ENCODE results near the gene FYTTD1. TPM values are rescaled to one million over a fixed set of nuclear protein-coding genes. Genes with fewer than 3 reads are reported as not detected.
A peak's percentile ranks its signal among the peaks of the same experiment; 100 is the strongest.

The FYTTD1 gene
- total RNA-seq, 2 experiments from 2014 or later: 47.6 to 57.8 TPM

DNA sequence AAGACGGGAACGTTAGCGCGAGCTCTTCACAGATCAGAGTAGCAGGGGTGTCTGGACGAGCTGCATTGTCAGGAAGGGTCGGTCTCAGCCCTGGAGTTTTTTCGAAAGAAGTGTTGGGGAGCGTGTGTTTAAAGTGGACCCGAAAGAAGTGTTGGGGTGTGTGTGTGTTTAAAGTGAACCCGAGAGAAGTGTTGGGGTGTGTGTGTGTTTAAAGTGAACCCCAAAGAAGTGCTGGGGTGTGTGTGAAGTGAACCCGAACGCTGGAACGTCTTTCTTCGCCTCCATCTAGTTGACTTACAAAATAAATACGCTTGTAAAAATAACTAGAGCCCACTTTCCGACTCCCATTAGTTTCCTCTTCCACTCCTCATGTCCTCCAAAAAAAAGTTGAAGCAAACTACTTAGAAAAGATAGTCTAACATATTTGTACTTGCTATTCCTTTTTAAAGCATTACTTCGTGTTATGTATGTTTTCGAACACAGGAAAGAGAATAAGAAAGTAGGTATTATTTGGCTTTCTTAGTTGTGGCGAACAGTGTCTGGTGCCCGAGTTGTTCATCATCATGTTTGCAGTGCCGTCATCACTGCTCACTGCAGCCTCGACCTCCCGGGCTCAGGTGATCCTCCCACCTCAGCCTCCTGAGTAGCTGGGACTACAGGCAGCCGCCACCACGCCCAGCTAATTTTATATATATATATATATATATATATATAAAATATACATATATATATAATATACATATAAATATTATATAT, 42.4 kb downstream of the FYTTD1 start:
- peak overlapping the region; percentile 84 for H3K4me3 ChIP-seq (ENCODE audit: low read depth, low read length, poor library complexity, severe bottlenecking)
- peak overlapping the region; percentile 95 for H3K4me2 ChIP-seq (ENCODE audit: low read length)
- H2AFZ ChIP-seq (ENCODE audit: low read length): peak overlapping the region; percentile 70
- POLR2A ChIA-PET: interaction anchor here (0.6 to 3.0 kb wide), 8 partner anchors 8 to 485 kb away, joined by 3 to 11 read pairs (median 4); no protein-coding TSS in a partner anchor
- peaks cover 36% of the 10 kb centered on the region for H3K4me1 ChIP-seq (ENCODE audit: insufficient read depth, low read length, poor library complexity, severe bottlenecking)
- peak overlapping the region; percentile 84 for H3K27ac ChIP-seq (ENCODE audit: low read depth, low read length, poor library complexity, severe bottlenecking)
- H3K9me2 ChIP-seq (ENCODE audit: insufficient read depth, low read length): no peaks in the 10 kb centered on the region
- peak; percentile 57 for DNase-seq (ENCODE audit: low spot score)
- CTCF ChIA-PET (ENCODE audit: unreplicated experiment): no interaction called here
- H3K9me3 ChIP-seq (ENCODE audit: low read length): no peaks in the 10 kb centered on the region
- H4K20me1 ChIP-seq (ENCODE audit: insufficient read depth, low read length): peaks cover 8% of the 10 kb centered on the region; the same call in 1 of the 2 replicates
- TSS peak; percentile 46 for BruUV-seq (replicated peaks)
- peaks cover 52% of the 10 kb centered on the region for H3K79me2 ChIP-seq (ENCODE audit: insufficient read depth, low read depth, low read length)
- no peaks in the 10 kb centered on the region for H3K36me3 ChIP-seq (ENCODE audit: insufficient read depth, low read length)
- TF ChIP-seq, protein P1, sequence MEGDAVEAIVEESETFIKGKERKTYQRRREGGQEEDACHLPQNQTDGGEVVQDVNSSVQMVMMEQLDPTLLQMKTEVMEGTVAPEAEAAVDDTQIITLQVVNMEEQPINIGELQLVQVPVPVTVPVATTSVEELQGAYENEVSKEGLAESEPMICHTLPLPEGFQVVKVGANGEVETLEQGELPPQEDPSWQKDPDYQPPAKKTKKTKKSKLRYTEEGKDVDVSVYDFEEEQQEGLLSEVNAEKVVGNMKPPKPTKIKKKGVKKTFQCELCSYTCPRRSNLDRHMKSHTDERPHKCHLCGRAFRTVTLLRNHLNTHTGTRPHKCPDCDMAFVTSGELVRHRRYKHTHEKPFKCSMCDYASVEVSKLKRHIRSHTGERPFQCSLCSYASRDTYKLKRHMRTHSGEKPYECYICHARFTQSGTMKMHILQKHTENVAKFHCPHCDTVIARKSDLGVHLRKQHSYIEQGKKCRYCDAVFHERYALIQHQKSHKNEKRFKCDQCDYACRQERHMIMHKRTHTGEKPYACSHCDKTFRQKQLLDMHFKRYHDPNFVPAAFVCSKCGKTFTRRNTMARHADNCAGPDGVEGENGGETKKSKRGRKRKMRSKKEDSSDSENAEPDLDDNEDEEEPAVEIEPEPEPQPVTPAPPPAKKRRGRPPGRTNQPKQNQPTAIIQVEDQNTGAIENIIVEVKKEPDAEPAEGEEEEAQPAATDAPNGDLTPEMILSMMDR (conservative IDR thresholded peaks at IDR 0.05; ENCODE audit: low read length): no peak
- no peak for TF ChIP-seq EZH2phosphoT487 (IDR thresholded peaks at IDR 0.05; ENCODE audit: borderline replicate concordance, low read depth, low read length)
- intact Hi-C loops (cut with micrococcal nuclease; ENCODE audit: unreplicated experiment): loop anchor here (2.0 kb wide), 3 partner anchors 41 to 79 kb away; partner anchors contain the start of gene RUBCN

DNA sequence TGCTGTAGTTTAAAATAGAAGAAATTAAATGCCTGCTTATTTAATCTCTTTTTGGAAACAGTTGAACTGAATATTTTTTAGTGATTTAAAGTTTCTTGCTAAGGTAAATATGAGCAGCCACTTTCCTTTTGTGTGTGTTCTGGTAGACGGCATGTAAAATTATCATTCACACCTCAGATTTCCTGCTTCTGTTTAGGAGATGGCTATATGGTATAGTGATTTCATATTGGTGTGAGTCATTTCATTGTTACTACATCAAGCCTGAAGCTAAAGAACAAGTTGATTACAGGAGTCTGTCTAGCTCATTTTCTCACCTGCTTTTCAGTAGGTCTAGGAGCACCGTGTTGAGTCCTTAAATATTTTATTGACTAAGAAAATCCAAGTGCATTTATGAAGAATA, 43.6 kb downstream of the FYTTD1 start:
- Histone ChIP-seq H3K9me2 (ENCODE audit: insufficient read depth, low read length) (no peaks in the 10 kb centered on the region), H3K36me3 (ENCODE audit: insufficient read depth, low read length) (no peaks in the 10 kb centered on the region), H3K4me3 (ENCODE audit: low read depth, low read length, poor library complexity, severe bottlenecking) (peak overlapping the region; percentile 18), H3K4me1 (ENCODE audit: insufficient read depth, low read length, poor library complexity, severe bottlenecking) (peaks cover 42% of the 10 kb centered on the region), H3K79me2 (ENCODE audit: insufficient read depth, low read depth, low read length) (peaks cover 58% of the 10 kb centered on the region), H3K27ac (ENCODE audit: low read depth, low read length, poor library complexity, severe bottlenecking) (no peak overlapping the region), H4K20me1 (ENCODE audit: insufficient read depth, low read length) (peaks cover 8% of the 10 kb centered on the region; the same call in 1 of the 2 replicates), H2AFZ (ENCODE audit: low read length) (no peak overlapping the region), H3K4me2 (ENCODE audit: low read length) (peak overlapping the region; percentile 69), H3K9me3 (ENCODE audit: low read length) (no peaks in the 10 kb centered on the region)
- no peak for DNase-seq (ENCODE audit: low spot score)
- ChIA-PET CTCF (ENCODE audit: unreplicated experiment) (no interaction called here), POLR2A (interaction anchor here (0.7 to 3.0 kb wide), 2 partner anchors 10 to 14 kb away, joined by 3 to 11 read pairs; no protein-coding TSS in a partner anchor)
- intact Hi-C loops (cut with micrococcal nuclease; ENCODE audit: unreplicated experiment): no loop called here
- no TSS peak for BruUV-seq (replicated peaks)
- TF ChIP-seq, protein P1 (conservative IDR thresholded peaks at IDR 0.05; ENCODE audit: low read length): no peak
- no peak for TF ChIP-seq EZH2phosphoT487 (IDR thresholded peaks at IDR 0.05; ENCODE audit: borderline replicate concordance, low read depth, low read length)

DNA sequence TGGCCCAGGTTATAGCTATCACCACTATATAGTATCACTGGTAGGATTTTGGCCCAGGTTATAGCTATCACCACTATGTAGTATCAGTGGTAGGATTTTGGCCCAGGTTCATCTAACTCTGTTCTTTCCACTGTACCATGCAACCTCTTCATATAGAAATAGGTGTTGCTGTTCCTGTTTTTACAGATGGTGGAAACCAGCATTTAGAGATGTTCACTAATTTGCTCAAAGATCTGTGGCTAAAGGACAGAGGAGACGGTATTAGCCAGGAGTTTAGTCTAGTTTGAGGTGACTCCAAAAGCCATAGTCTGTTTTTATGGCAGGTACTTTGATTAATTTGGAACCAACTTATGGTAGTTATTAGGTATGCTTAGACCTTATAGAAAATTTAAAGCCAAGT, 44.4 kb downstream of the FYTTD1 start:
- peak overlapping the region; percentile 69 for H3K4me2 ChIP-seq (ENCODE audit: low read length)

More for the DNA sequence above, 44.4 kb downstream of the FYTTD1 start:
- peak; percentile 48 for DNase-seq (ENCODE audit: low spot score)
- peaks cover 50% of the 10 kb centered on the region for H3K4me1 ChIP-seq (ENCODE audit: insufficient read depth, low read length, poor library complexity, severe bottlenecking)
- H3K27ac ChIP-seq (ENCODE audit: low read depth, low read length, poor library complexity, severe bottlenecking): no peak overlapping the region
- CTCF ChIA-PET (ENCODE audit: unreplicated experiment): no interaction called here
- TF ChIP-seq, protein P1 (conservative IDR thresholded peaks at IDR 0.05; ENCODE audit: low read length): no peak
- no peak for TF ChIP-seq EZH2phosphoT487 (IDR thresholded peaks at IDR 0.05; ENCODE audit: borderline replicate concordance, low read depth, low read length)
- H3K79me2 ChIP-seq (ENCODE audit: insufficient read depth, low read depth, low read length): peaks cover 64% of the 10 kb centered on the region
- peak overlapping the region; percentile 18 for H3K4me3 ChIP-seq (ENCODE audit: low read depth, low read length, poor library complexity, severe bottlenecking)
- H3K9me3 ChIP-seq (ENCODE audit: low read length): no peaks in the 10 kb centered on the region
- intact Hi-C loops (cut with micrococcal nuclease; ENCODE audit: unreplicated experiment): no loop called here
- no peak overlapping the region for H2AFZ ChIP-seq (ENCODE audit: low read length)
- BruUV-seq (replicated peaks): no TSS peak
- POLR2A ChIA-PET: interaction anchor here (1.2 to 3.0 kb wide), 3 partner anchors 10 to 68 kb away, joined by 3 to 11 read pairs (median 5); no protein-coding TSS in a partner anchor
- H3K36me3 ChIP-seq (ENCODE audit: insufficient read depth, low read length): no peaks in the 10 kb centered on the region
- no peaks in the 10 kb centered on the region for H3K9me2 ChIP-seq (ENCODE audit: insufficient read depth, low read length)
- H4K20me1 ChIP-seq (ENCODE audit: insufficient read depth, low read length): peaks cover 14% of the 10 kb centered on the region; the same call in 1 of the 2 replicates
